Uterus (tissue), 4 donors: ENCODE measurements around the gene KLF13. TPM values are rescaled to one million over a fixed set of nuclear protein-coding genes. Genes with fewer than 3 reads are reported as not detected.

Experiments
- DNase-seq, 2 donors: peaks; one replicate each; pipeline ENCODE4 v3.0.0-alpha.2; 2019 to 2020
- H3K27ac ChIP-seq, 2 donors: fragments of 200-600 bp; sonication (generic); 1 replicate in 1 of 2; 2 replicates in 1 of 2; pipeline ENCODE4 v1.5.1; 2016 to 2018
- H3K27me3 ChIP-seq, 2 donors: fragments of 200-600 bp; sonication (generic); one replicate each; pipeline ENCODE4 v1.5.1; 2018 to 2019; ENCODE audit warnings: control low read depth in 1 of 2
- H3K36me3 ChIP-seq, 2 donors: fragments of 200-600 bp; sonication (generic); one replicate each; pipeline ENCODE4 v1.5.1; 2019; ENCODE audit warnings: control low read depth in 1 of 2
- H3K4me1 ChIP-seq, 2 donors: fragments of 200-600 bp; sonication (generic); one replicate each; pipeline ENCODE4 v1.5.1; 2018 to 2019; ENCODE audit warnings: control low read depth in 1 of 2
- H3K4me3 ChIP-seq, 2 donors: fragments of 200-600 bp; sonication (generic); 1 replicate in 1 of 2; 2 replicates in 1 of 2; pipeline ENCODE4 v1.5.1; 2018 to 2019; ENCODE audit warnings: mild to moderate bottlenecking in 1 of 2
- H3K9me3 ChIP-seq, 2 donors: fragments of 200-600 bp; sonication (generic); one replicate each; pipeline ENCODE4 v1.5.1; 2019; ENCODE audit warnings: control low read depth in 1 of 2
- CTCF ChIP-seq, 4 experiments: fragments of 200-600 bp in 2 of 4; fragments of 450-650 bp in 2 of 4; sonication (generic) in 2 of 4; IDR thresholded peaks; one replicate each; pipeline ENCODE4 v1.5.1; 2016 to 2019; ENCODE audit warnings: antibody characterized with exemption in 4 of 4, mild to moderate bottlenecking in 2 of 4, moderate library complexity in 1 of 4
- POLR2A ChIP-seq, 2 donors: fragments of 450-650 bp; IDR thresholded peaks; one replicate each; pipeline ENCODE4 v1.6.1; 2016; ENCODE audit warnings: antibody characterized with exemption in 2 of 2, mild to moderate bottlenecking in 1 of 2, moderate library complexity in 1 of 2
- intact Hi-C: fragments of 100-400 bp; cut with DNase I; formaldehyde crosslinking; loops from one replicate; pipeline ENCODE4 v1.15.1; 2023; ENCODE audit warnings: low total_unique reads
- total RNA-seq, 4 donors: library from RNA; depleted of rRNA in 3 of 4; stranded (reverse); fragments of >200 nt in 3 of 4; gene quantifications; one replicate each; pipeline versions ENCODE4 v1.1.0 to v1.2.4, GENCODE V29; 2014 to 2023
- donor health status: DM: yes; HTN: yes; CAD: no.

KLF13 gene
- total RNA-seq, 4 donors from 2014 or later = 20.2 to 58.8 (median 25.7) TPM

- intact Hi-C loops = loop anchor here (10.0 kb wide), 1 partner anchor 102 kb away; no protein-coding TSS in a partner anchor
- Histone ChIP-seq H3K36me3 (no peaks in the 10 kb centered on the region), H3K4me1 (peaks cover 0 to 10% of the 10 kb centered on the region in 2 donors), H3K27me3 (no peaks in the 10 kb centered on the region), H3K9me3 (no peaks in the 10 kb centered on the region), H3K4me3 (no peak overlapping the region), H3K27ac (no peak overlapping the region)
- no peak for DNase-seq
- TF ChIP-seq CTCF (IDR thresholded peaks at IDR 0.05) = no peak
- no peak for TF ChIP-seq POLR2A (IDR thresholded peaks at IDR 0.05)
These were observed 6.5 kb downstream of the KLF13 start for GRCh38 chr15:31333119-31333518.

DNA sequence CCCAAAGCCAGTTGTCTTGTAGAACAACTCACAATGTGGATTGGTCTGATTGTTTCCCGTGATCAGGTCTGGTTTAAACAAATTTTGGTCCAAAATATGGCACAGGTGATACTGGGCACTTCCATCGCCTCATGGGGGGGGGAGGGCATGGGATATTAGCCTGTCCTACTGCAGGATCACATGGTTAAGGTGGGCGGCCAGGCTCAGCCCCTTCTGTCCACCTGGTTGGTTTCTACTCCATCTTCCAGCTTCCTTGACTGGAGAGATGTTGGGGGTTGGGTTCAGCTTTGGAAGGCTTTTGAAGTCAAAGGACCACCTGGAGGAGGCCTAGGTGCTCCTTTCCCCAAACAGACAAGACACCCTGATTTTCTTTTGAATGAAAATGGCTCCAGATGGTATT is 7.2 kb downstream of the KLF13 start:
- Histone ChIP-seq H3K4me3 (no peak overlapping the region), H3K36me3 (no peaks in the 10 kb centered on the region), H3K27ac (no peak overlapping the region), H3K4me1 (peaks cover 5 to 17% of the 10 kb centered on the region in 2 donors), H3K27me3 (no peaks in the 10 kb centered on the region), H3K9me3 (no peaks in the 10 kb centered on the region)
- no peak for TF ChIP-seq POLR2A (IDR thresholded peaks at IDR 0.05)
- no peak for TF ChIP-seq CTCF (IDR thresholded peaks at IDR 0.05)
- no peak for DNase-seq
- intact Hi-C loops = loop anchor here (10.0 kb wide), 1 partner anchor 101 kb away; no protein-coding TSS in a partner anchor

DNA sequence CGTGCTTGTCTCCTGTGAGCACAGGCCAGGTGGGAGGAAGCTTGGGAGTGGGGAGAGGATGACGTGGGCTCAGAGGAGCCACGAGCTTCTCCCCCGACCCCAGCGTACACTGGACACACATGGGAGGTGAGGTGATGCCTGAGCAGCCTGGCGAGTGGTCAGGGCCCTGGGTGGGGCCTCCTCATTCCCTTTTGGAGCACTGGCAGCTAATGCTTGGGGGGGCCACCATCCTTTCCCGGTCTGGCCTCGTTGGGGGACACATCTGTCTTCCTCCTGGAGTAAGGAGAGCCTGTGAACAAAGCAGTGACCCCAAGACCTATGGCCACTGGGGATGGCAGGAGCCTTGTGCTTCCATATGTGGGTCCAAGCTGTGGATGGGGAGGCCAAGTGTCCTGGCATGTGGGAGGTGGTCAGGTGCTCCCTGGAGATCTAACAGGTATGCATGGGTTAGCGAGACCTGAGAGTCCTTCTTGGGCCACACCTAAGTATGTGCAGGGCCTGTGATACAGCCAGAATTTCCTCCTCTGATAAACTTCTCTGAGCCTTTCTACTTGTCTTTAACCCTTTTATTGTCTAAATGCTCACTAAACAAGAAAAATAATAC is 9.5 kb downstream of the KLF13 start:
- no peaks in the 10 kb centered on the region for H3K27me3 ChIP-seq
- no peak overlapping the region for H3K4me3 ChIP-seq
- no peaks in the 10 kb centered on the region for H3K36me3 ChIP-seq
- no peaks in the 10 kb centered on the region for H3K9me3 ChIP-seq
- no peak for DNase-seq
- peaks cover 12 to 28% of the 10 kb centered on the region in 2 donors for H3K4me1 ChIP-seq
- intact Hi-C loops = loop anchor here (10.0 kb wide), 1 partner anchor 99 kb away; no protein-coding TSS in a partner anchor
- peak overlapping the region; percentile 35 to 58 for H3K27ac ChIP-seq
- no peak for TF ChIP-seq POLR2A (IDR thresholded peaks at IDR 0.05)
- no peak for TF ChIP-seq CTCF (IDR thresholded peaks at IDR 0.05)

- no peak for TF ChIP-seq CTCF (IDR thresholded peaks at IDR 0.05)
- no peak for TF ChIP-seq POLR2A (IDR thresholded peaks at IDR 0.05)
- H3K9me3 ChIP-seq = no peaks in the 10 kb centered on the region
- DNase-seq = no peak
- H3K36me3 ChIP-seq = no peaks in the 10 kb centered on the region
- H3K27ac ChIP-seq = peak overlapping the region in 1 of 2 donors; percentile 86
- intact Hi-C loops = loop anchor here (10.0 kb wide), 1 partner anchor 98 kb away; no protein-coding TSS in a partner anchor
- H3K4me1 ChIP-seq = peaks cover 12 to 28% of the 10 kb centered on the region in 2 donors
- no peak overlapping the region for H3K4me3 ChIP-seq
- no peaks in the 10 kb centered on the region for H3K27me3 ChIP-seq
These were observed 10.1 kb downstream of the KLF13 start for GRCh38 chr15:31336593-31337295.
